Choroid plexus epithelial cell (primary cell): Measurements from ENCODE around the gene CTSH.
"Not testable (repeated sequence)": the region's sequence is repeated elsewhere in the genome, so short reads cannot be mapped to it uniquely, and the experiment has no call there.

Experiments used
- DNase-seq: peaks from one replicate; pipeline ENCODE4 v3.0.0-alpha.2; 2010; ENCODE audit warnings: low read depth
- H3K4me3 ChIP-seq: 2 replicates; pipeline ENCODE4 v1.5.1; 2011; ENCODE audit warnings: low read depth, mild to moderate bottlenecking, control low read depth, low read length, moderate library complexity
- CTCF ChIP-seq: conservative IDR thresholded peaks from 2 replicates; pipeline ENCODE4 v1.5.1; 2011; ENCODE audit warnings: low read depth, mild to moderate bottlenecking, control low read depth, inconsistent platforms, low read length, moderate library complexity

Gene CTSH

GRCh38 chr15:78873793-78874765 lies 70.8 kb downstream of the CTSH start:
- peak overlapping the region; percentile 99 for H3K4me3 ChIP-seq
- DNase-seq, result peak; percentile 45
- no peak for TF ChIP-seq CTCF

GRCh38 chr15:78872972-78873792 lies 71.7 kb downstream of the CTSH start:
- DNase-seq, result peak; percentile 96
- H3K4me3 ChIP-seq, result peak overlapping the region; percentile 99
- TF ChIP-seq CTCF, result peak; percentile 55

GRCh38 chr15:78872155-78872971 lies 72.5 kb downstream of the CTSH start, which contains the start of gene MORF4L1:
Gene MORF4L1, plus strand, starts transcription at chr15:78872890. Its CDS starts 128 bp downstream, at chr15:78873018.
- TF ChIP-seq CTCF, result no peak
- DNase-seq, result peak; percentile 97
- H3K4me3 ChIP-seq, result peak within 1 kb of the TSS; percentile 99

GRCh38 chr15:78871483-78872127 lies 73.2 kb downstream of the CTSH start:
- H3K4me3 ChIP-seq, result peak overlapping the region; percentile 66
- not testable (repeated sequence) for DNase-seq
